Stimulated activated naive CD4-positive, alpha-beta T cell treated with Interleukin-2 at 50 U/mL for 16 hours (primary cell): ENCODE data around the gene CHCT1.
"Not testable (repeated sequence)": the region's sequence is repeated elsewhere in the genome, so short reads cannot be mapped to it uniquely, and the experiment has no call there.

Source experiments
- DNase-seq: peaks from one replicate; lab custom pipeline; 2025; lab: John Stamatoyannopoulos, UW

Gene CHCT1

GRCh38 chr17:60398227-60398959 is 23.9 kb upstream of the CHCT1 start:
- no peak for DNase-seq

GRCh38 chr17:60401819-60402218 is 20.5 kb upstream of the CHCT1 start:
- DNase-seq = no peak

GRCh38 chr17:60403523-60403810 is 18.8 kb upstream of the CHCT1 start:
- DNase-seq = no peak

GRCh38 chr17:60403962-60404361 is 18.3 kb upstream of the CHCT1 start:
- no peak for DNase-seq

GRCh38 chr17:60406887-60407286 is 15.4 kb upstream of the CHCT1 start:
- no peak for DNase-seq

GRCh38 chr17:60410001-60410400 is 12.3 kb upstream of the CHCT1 start:
- DNase-seq = no peak

GRCh38 chr17:60412701-60413100 is 9.6 kb upstream of the CHCT1 start:
- no peak for DNase-seq

GRCh38 chr17:60415146-60415545 is 7.1 kb upstream of the CHCT1 start:
- no peak for DNase-seq

GRCh38 chr17:60416368-60416925 is 5.8 kb upstream of the CHCT1 start:
- no peak for DNase-seq

GRCh38 chr17:60419003-60419402 is 3.3 kb upstream of the CHCT1 start:
- DNase-seq = not testable (repeated sequence)

- DNase-seq = not testable (repeated sequence)
These were observed 2.4 kb upstream of the CHCT1 start for GRCh38 chr17:60419875-60420274.

GRCh38 chr17:60421273-60422161 is 772 bp upstream of the CHCT1 start:
- peak; percentile 74 for DNase-seq

GRCh38 chr17:60423865-60424264 is 1.6 kb downstream of the CHCT1 start:
- no peak for DNase-seq

GRCh38 chr17:60425626-60426025 is 3.3 kb downstream of the CHCT1 start:
- no peak for DNase-seq

- DNase-seq = no peak
These were observed 4.3 kb downstream of the CHCT1 start for GRCh38 chr17:60426596-60426995.

- not testable (repeated sequence) for DNase-seq
These were observed 6.2 kb downstream of the CHCT1 start for GRCh38 chr17:60428491-60428890.

- DNase-seq = not testable (repeated sequence)
These were observed 8.3 kb downstream of the CHCT1 start for GRCh38 chr17:60430561-60430960.

- not testable (repeated sequence) for DNase-seq
These were observed 11.0 kb downstream of the CHCT1 start for GRCh38 chr17:60433021-60433997.

GRCh38 chr17:60435244-60436167 is 13.2 kb downstream of the CHCT1 start:
- DNase-seq = peak; percentile 9

GRCh38 chr17:60436676-60437075 is 14.4 kb downstream of the CHCT1 start:
- DNase-seq = no peak

- no peak for DNase-seq
These were observed 17.2 kb downstream of the CHCT1 start for GRCh38 chr17:60439501-60439900.
